Posterior vena cava (tissue), 2 donors: Measurements from ENCODE around the gene PROSER2. TPM values are rescaled to one million over a fixed set of nuclear protein-coding genes. Genes with fewer than 3 reads are reported as not detected.

Experiments
- DNase-seq: peaks from one replicate; pipeline ENCODE4 v3.0.0-alpha.2; 2020; ENCODE audit warnings: low spot score
- intact Hi-C, 2 donors: fragments of 100-400 bp; cut with DNase I; formaldehyde crosslinking; loops; one replicate each; pipeline versions ENCODE4 v1.14.1 to v1.14.2; 2022 to 2023
- total RNA-seq, 2 donors: library from RNA; stranded (reverse); fragmentation: NEBNext Ultra II Directional; extraction: Animal tissue kit (Norgen Biotek cat#: 25700); gene quantifications; one replicate each; pipeline ENCODE4 v1.2.1, GENCODE V29; 2021
- donor health status: DM: yes; HTN: yes; CAD: no.
- donor health status: DM: yes; HTN: yes; CAD: no.

The PROSER2 gene
- total RNA-seq, 2 donors from 2014 or later, result 1.6 to 2.0 TPM

DNA sequence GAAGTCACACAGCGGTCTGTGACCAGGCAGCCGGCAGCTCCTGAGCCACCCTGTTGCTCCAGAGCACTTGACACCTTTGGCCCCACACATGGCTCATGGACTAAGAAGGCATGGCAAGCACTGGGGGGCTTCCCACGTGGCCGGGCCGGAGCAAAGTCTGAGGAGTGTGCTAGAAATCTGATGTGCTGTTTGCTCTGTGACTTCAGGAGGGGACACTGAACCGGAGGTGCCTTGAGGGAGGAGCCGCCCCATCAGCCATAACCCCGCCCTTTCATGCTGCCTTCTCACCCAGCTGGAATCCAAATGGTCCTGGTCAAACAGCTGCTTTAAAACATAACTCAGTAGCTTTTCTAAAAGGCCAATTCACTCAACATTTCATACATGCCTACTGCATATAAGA lies 33.5 kb downstream of the PROSER2 start:
- DNase-seq, result no peak
- intact Hi-C loops, result no loop called here

DNA sequence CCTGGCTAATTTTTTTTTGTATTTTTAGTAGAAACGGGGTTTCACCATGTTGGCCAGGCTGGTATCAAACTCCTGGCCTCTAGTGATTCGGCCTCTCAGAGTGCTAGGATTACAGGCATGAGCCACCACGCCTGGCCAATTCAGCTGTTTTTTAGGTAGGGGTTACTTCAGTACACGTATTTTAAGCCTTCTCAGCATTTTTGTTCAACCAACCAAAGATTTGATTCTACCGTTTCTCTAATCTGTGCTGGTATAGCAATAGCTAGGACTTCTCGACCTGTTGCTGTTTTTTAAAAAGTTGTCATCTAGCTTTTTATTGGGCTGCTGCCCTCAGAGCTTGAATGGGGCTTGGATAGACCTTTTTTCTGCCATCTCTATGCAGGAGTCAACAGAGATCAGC lies 34.9 kb downstream of the PROSER2 start:
- intact Hi-C loops, result no loop called here
- no peak for DNase-seq

DNA sequence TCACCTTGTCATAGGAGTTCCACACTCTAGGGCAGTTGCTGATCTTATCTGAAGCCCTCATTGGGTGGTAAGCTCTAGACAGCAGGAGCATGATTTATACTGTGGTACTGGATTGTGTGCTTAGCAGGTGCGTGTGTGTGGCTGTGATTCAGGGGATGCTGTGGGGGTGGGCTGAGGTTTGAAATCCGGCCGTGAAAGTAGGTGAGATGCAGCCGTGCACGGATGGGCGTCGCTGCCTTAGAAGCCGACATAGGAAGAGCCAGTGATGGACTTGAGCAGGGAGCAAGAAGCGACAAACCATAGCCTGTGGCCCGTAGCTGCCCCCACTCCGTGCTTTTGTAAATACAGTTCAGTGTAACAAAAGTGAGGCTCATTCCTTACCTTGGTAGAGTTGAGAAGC lies 38.2 kb downstream of the PROSER2 start:
- intact Hi-C loops, result no loop called here
- peak; percentile 29 for DNase-seq

- intact Hi-C loops, result no loop called here
- peak; percentile 40 for DNase-seq
These were observed 38.8 kb downstream of the PROSER2 start for GRCh38 chr10:11861811-11862428.

DNA sequence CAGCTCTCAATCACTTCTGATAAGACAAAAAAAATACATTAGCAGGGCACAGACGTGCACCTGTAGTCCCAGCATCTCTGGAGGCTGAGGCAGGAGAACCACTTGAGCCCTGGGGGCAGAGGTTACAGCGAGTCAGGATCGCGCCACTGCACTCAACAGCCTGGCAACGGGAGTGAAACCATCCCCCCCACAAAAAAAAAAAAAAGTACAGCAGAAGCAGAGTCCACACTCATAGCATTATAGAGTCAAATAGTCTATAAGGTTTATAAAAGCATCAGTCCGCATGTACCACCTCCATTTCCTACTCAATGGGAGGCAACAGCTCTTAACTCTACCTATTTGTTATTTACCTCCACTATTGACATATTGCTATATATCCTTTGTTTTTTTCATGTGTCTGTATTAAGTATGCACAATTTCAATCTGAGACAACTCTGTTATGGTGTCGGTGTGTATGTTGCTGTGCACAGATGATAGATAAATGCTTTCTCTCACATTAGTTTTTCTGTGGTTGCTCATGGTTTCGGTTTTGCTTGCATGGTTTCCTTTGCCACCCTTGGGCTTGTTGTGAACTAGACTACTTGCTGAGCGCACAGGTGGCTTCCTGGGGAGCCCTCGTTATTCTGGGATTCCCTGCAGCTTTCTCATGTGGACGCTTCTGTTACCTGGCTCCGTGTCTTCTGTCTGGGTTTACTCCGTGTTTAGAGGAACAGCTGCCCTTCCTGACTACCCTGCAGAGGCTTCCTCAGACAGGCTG lies 40.4 kb downstream of the PROSER2 start:
- peak; percentile 28 for DNase-seq
- intact Hi-C loops, result no loop called here

DNA sequence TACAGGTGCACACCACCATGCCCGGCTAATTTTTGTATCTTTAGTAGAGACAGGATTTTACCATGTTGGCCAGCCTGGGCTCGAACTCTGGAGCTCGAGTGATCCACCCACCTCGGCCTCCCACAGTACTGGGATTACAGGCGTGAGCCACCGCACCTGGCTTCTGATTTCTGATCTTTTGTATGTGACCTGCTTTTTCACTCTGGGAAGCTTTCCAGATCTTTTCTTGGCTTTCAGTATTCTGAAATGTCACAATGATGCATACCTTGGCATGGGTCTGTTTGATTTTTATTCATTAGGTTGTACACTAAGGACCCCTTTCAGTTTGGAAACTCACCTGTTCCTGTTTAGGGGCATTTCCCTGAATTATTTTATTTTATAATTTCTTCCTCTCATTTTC lies 41.6 kb downstream of the PROSER2 start:
- peak; percentile 5 for DNase-seq
- intact Hi-C loops, result loop anchor here in 1 of 2 donors (1.0 kb wide), 1 partner anchor 46 kb away; no protein-coding TSS in a partner anchor

GRCh38 chr10:11865561-11865960 lies 42.4 kb downstream of the PROSER2 start:
- DNase-seq, result peak; percentile 75
- intact Hi-C loops, result loop anchor here in 1 of 2 donors (1.0 kb wide), 1 partner anchor 45 kb away; no protein-coding TSS in a partner anchor

- peak; percentile 74 for DNase-seq
These were observed 43.2 kb downstream of the PROSER2 start for GRCh38 chr10:11866199-11866925.

DNA sequence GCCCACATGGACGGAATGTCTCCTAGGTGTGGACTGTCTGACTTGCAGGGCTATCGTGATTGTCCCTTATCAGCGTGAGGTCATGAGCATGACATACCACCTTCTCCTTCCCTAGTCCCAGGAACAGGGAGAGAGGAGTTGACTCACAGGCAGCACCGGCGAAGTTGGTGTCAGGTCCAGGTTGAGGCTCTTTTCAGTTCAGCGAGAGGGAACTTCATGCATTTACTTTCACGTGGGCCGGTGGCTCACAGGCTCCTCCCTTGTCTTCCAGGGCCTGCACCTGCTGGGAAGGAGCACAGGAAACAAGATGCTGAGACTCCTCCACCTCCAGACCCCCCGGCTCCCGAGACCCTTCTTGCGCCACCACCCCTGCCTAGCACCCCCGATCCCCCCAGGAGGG lies 46.1 kb downstream of the PROSER2 start:
- DNase-seq, result no peak
- intact Hi-C loops, result no loop called here

More at GRCh38 chr10:11866199-11866925, 43.2 kb downstream of the PROSER2 start:
- intact Hi-C loops, result no loop called here

- no peak for DNase-seq
- intact Hi-C loops, result no loop called here
These were observed 46.7 kb downstream of the PROSER2 start for GRCh38 chr10:11869743-11870460.

DNA sequence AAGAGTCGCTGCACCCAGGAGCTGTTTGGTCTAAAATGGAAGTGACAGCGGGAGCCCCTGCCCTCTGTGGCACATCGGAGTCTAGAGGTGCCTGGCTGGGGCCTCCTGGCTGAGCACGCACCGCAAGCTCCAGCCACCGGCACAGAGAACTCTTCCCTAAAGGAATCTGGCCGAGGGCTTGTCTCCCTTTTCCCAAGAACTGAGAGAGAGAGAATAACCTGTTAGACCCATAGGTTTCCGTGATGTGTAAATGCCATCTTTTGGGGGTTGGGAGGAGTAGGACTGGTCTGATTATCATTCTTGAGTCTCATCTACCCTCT lies 47.3 kb downstream of the PROSER2 start:
- intact Hi-C loops, result no loop called here
- DNase-seq, result no peak

GRCh38 chr10:11870900-11871400 lies 47.8 kb downstream of the PROSER2 start:
- intact Hi-C loops, result no loop called here
- DNase-seq, result no peak

DNA sequence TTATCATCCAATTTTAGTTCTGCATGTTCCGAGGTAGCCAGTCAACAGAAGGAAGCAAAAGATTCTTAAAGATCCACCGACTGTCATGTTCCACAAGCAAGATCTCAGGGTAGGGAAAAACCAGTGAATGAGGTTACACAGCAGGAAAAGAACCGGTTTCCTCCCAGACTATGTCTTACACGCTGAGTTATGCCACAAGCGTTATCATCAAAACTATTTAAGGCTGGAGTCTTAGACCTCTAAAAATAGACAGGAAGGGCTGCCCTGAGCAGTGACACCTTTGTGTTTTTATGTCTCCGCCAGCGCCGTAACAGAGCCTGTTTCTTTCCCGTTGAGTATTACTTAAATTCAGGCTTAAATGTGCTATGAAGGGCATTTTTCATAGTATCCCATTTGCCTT lies 48.3 kb downstream of the PROSER2 start:
- intact Hi-C loops, result no loop called here
- DNase-seq, result peak; percentile 30

DNA sequence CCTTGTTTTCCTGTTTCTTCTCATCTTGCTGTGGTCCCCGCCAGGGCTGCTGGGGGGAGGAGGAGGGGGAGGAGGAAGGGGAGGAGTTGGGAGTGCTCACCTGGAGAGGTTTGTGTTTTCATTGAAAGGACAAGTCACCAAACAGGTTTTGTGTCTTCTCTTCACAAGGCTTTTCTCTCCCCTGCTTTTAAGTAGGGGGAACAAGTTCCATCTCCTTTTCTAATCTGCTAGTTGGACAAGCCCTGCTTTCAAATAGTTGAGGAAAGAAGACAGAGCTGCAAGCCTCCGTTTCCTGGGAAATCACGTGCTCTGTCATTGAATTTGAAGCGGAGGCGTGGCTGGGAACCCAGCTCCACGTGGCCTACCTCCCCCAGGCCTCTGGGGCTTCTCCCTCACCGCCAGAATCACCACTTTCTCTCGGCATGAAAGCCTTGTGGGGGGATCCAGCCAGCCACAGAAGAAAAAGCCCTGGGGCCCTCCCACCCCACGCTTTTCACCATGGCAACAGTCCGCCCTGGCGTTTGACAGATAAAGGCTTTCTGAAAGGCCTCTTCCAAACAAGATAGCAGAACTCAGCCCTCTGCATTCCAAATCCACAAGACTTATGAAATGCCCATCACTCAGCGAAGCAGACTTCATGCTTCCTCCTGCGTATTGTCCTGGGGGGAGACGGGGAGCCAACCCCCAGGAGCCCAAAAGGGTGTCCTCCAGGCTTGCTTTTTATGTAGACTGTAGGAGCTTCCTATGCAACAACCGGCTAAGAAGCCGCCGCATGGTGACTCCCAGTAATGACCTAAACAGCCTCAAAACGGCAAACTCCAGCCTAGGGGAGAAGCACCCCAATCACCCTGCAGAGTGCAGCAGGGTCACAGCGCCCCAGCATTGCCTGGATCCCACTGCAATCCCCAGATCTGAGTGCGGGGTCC lies 51.7 kb downstream of the PROSER2 start:
- peak; percentile 80 for DNase-seq
- intact Hi-C loops, result no loop called here

- intact Hi-C loops, result no loop called here
- peak; percentile 94 for DNase-seq
These were observed 52.5 kb downstream of the PROSER2 start for GRCh38 chr10:11875494-11876281.

DNA sequence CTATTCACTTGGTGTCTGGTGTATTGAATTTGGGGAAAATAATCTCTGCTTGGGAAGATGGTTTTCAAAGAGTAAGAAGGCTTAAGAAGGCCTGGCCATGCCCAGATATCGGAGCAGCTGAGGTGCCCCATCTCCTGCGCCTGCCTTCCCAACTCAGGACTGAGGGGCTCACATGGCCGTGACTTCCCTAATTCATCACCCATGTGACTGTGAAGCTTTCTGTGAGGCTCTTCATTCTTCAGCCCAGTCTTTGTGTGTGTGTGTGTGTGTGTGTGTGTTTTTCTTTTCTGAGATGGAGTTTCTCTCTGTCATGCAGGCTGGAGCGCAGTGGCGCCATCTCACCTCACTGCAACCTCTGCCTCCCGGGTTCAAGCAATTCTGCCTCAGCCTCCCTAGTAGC lies 53.2 kb downstream of the PROSER2 start:
- DNase-seq, result no peak

GRCh38 chr10:11876805-11877590 lies 53.8 kb downstream of the PROSER2 start:
- intact Hi-C loops, result no loop called here

More for the DNA sequence above, 53.2 kb downstream of the PROSER2 start:
- intact Hi-C loops, result no loop called here

More at GRCh38 chr10:11876805-11877590, 53.8 kb downstream of the PROSER2 start:
- peak; percentile 20 for DNase-seq
